A673 (cell line): ENCODE measurements around the gene PCED1B. TPM values are rescaled to one million over a fixed set of nuclear protein-coding genes. Genes with fewer than 3 reads are reported as not detected.

Experiments
- BruUV-seq: library from RNA; stranded (reverse); fragments of 400-500 nt; replicated peaks from 2 replicates; lab custom pipeline; 2021; lab: Mats Ljungman, UMichigan
- CTCF ChIA-PET: fragments of 300-600 bp; sonication (Branson Sonifier 250); formaldehyde crosslinking; loops from one replicate; lab custom pipeline; 2022; ENCODE audit warnings: antibody characterized with exemption; lab: Charles Lee
- POLR2A ChIA-PET: fragments of 300-600 bp; sonication (Branson Sonifier 250); formaldehyde crosslinking; loops from one replicate; lab custom pipeline; 2022; ENCODE audit warnings: antibody characterized with exemption; ENCODE audit not compliant: low non-redundant PET; lab: Charles Lee
- DNase-seq: peaks from one replicate; pipeline ENCODE4 v3.0.0-alpha.2; 2015; ENCODE audit warnings: low spot score
- H3K27ac ChIP-seq: fragments of 200-600 bp; sonication (generic); 2 replicates; pipeline ENCODE4 v1.5.1; 2016; ENCODE audit warnings: mixed run types, low read depth, mild to moderate bottlenecking, mixed read lengths, antibody characterized with exemption, low read length; ENCODE audit not compliant: poor library complexity, severe bottlenecking
- H3K27me3 ChIP-seq: fragments of 200-600 bp; sonication (generic); replicated peaks from 2 replicates; pipeline ENCODE4 v1.6.1; 2017; ENCODE audit warnings: mixed run types, low read depth, mild to moderate bottlenecking, mixed read lengths, antibody characterized with exemption, low read length; ENCODE audit not compliant: insufficient read depth, poor library complexity
- H3K36me3 ChIP-seq: fragments of 200-600 bp; sonication (generic); 2 replicates; pipeline ENCODE4 v1.6.1; 2016; ENCODE audit warnings: mixed run types, mild to moderate bottlenecking, mixed read lengths, antibody characterized with exemption, low read length; ENCODE audit not compliant: insufficient read depth, poor library complexity, severe bottlenecking
- H3K4me1 ChIP-seq: fragments of 200-600 bp; sonication (generic); 2 replicates; pipeline ENCODE4 v1.6.1; 2017; ENCODE audit warnings: mixed run types, mild to moderate bottlenecking, mixed read lengths, antibody characterized with exemption, low read length; ENCODE audit not compliant: insufficient read depth, poor library complexity, severe bottlenecking
- H3K4me3 ChIP-seq: fragments of 200-600 bp; sonication (generic); 2 replicates; pipeline ENCODE4 v1.5.1; 2016; ENCODE audit warnings: low read depth, mixed run types, mild to moderate bottlenecking, mixed read lengths, low read length; ENCODE audit not compliant: poor library complexity, severe bottlenecking
- H3K9me3 ChIP-seq: fragments of 200-600 bp; sonication (generic); 2 replicates; pipeline ENCODE4 v1.6.1; 2016; ENCODE audit warnings: mixed run types, low read depth, mild to moderate bottlenecking, mixed read lengths, antibody characterized with exemption, low read length; ENCODE audit not compliant: poor library complexity, severe bottlenecking
- EZH2 ChIP-seq: fragments of 200-600 bp; sonication (generic); IDR thresholded peaks from 2 replicates; pipeline ENCODE4 v1.6.1; 2017; ENCODE audit warnings: borderline replicate concordance, low read depth, mild to moderate bottlenecking, mixed read lengths, antibody characterized with exemption, low read length; ENCODE audit not compliant: poor library complexity, severe bottlenecking
- intact Hi-C: fragments of 100-400 bp; cut with micrococcal nuclease; formaldehyde crosslinking; loops from one replicate; pipeline ENCODE4 v1.10.0; 2022; ENCODE audit not compliant: unreplicated experiment
- total RNA-seq: library from RNA; stranded (reverse); gene quantifications from 2 replicates; pipeline ENCODE4 v1.2.3, GENCODE V29; 2021
- TF ChIP-seq, protein P1 (sequence below): fragments of 300-800, 200-600 bp; sonication (generic); conservative IDR thresholded peaks from 2 replicates; pipeline ENCODE4 v1.5.1; 2017; ENCODE audit warnings: low read depth, mild to moderate bottlenecking, antibody characterized with exemption, low read length, moderate library complexity, mixed read lengths

PCED1B gene
- total RNA-seq, 1 experiment from 2014 or later = 3.1 TPM

DNA sequence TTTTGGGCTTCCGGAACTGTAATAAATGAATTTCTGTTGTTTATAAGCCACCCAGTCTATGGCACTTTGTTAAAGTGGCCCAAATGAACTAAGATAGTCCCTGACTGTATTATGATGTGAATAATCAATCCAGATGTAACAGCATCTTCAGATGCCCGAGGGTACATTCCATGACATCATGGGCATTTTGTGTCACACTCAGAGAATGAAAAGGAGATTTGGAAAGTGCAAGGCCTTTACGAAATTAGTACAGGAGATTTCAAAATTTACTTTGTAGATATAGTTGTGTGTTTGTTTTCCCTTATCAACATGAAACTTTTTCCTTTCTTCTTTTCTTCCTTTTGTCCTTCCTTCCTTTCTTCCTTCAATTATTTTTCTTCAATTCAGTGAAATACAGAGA, 54.6 kb downstream of the PCED1B start:
- ChIA-PET CTCF (no interaction called here), POLR2A (no interaction called here)
- no peaks in the 10 kb centered on the region for H3K36me3 ChIP-seq
- no TSS peak for BruUV-seq
- intact Hi-C loops = no loop called here
- TF ChIP-seq EZH2 = no peak
- TF ChIP-seq, protein P1, sequence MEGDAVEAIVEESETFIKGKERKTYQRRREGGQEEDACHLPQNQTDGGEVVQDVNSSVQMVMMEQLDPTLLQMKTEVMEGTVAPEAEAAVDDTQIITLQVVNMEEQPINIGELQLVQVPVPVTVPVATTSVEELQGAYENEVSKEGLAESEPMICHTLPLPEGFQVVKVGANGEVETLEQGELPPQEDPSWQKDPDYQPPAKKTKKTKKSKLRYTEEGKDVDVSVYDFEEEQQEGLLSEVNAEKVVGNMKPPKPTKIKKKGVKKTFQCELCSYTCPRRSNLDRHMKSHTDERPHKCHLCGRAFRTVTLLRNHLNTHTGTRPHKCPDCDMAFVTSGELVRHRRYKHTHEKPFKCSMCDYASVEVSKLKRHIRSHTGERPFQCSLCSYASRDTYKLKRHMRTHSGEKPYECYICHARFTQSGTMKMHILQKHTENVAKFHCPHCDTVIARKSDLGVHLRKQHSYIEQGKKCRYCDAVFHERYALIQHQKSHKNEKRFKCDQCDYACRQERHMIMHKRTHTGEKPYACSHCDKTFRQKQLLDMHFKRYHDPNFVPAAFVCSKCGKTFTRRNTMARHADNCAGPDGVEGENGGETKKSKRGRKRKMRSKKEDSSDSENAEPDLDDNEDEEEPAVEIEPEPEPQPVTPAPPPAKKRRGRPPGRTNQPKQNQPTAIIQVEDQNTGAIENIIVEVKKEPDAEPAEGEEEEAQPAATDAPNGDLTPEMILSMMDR = no peak
- H3K27me3 ChIP-seq = no peaks in the 10 kb centered on the region
- H3K4me3 ChIP-seq = no peak overlapping the region
- H3K4me1 ChIP-seq = no peaks in the 10 kb centered on the region
- no peak for DNase-seq
- H3K9me3 ChIP-seq = no peaks in the 10 kb centered on the region
- no peak overlapping the region for H3K27ac ChIP-seq

DNA sequence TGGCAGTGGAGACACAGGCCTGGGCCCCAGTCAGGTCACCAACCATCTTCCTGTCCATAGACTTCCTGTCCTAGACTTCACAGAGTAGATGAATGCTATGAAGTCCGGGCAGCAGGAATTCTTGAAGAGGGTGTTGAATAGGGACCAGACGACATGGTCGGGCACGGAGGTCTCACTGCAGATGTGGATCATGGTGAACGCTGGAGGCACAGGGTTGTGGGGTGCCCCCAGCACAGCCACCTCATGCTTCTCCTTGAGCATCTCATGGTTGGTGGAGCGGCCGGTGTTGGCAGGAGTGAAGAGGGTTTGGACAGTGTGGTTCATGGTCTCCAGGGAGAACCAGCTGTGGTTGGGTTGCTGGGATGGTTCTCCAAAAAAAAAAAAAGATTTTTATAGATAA, 56.2 kb downstream of the PCED1B start:
- H3K36me3 ChIP-seq = no peaks in the 10 kb centered on the region
- BruUV-seq = no TSS peak
- ChIA-PET POLR2A (no interaction called here), CTCF (no interaction called here)
- no peaks in the 10 kb centered on the region for H3K27me3 ChIP-seq
- no peak for DNase-seq
- intact Hi-C loops = no loop called here
- H3K27ac ChIP-seq = no peak overlapping the region
- TF ChIP-seq, protein P1 = no peak
- no peak for TF ChIP-seq EZH2
- no peak overlapping the region for H3K4me3 ChIP-seq
- no peaks in the 10 kb centered on the region for H3K9me3 ChIP-seq
- H3K4me1 ChIP-seq = no peaks in the 10 kb centered on the region

DNA sequence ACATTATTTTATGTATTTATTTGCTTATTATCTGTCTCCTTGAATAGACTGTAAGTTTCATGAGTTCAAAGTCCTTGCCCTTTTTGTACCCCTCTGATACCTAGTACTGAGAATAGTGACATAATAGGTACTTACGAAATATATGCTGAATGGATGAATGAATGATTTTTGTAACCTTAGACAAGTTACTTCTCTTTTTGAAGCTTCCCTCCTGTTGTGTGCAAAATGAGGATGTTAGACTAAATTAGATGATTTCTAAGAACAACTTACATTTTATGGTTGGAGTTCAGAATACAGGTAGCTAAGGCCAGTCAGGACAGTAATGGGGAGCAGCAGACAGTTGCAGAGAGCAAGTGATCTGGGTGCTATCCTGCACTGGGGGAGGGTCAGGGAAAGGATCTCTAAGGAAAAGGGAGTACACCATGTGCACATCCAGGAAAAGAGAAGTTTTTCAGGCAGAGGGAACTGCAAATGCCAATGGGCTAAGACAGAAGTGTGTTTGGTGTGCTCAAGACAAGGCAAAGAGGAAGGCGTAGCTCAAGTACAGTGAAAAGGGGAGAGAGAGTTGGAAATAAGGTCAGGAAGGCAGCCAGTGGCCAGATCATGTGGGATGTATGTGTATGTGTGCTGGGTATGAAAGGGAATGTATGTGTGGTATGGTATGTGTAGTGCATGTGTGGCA, 59.7 kb downstream of the PCED1B start:
- intact Hi-C loops = no loop called here
- DNase-seq = no peak
- ChIA-PET CTCF (no interaction called here), POLR2A (no interaction called here)
- Histone ChIP-seq H3K9me3 (no peaks in the 10 kb centered on the region), H3K27ac (no peak overlapping the region), H3K4me3 (no peak overlapping the region), H3K27me3 (no peaks in the 10 kb centered on the region), H3K4me1 (no peaks in the 10 kb centered on the region), H3K36me3 (no peaks in the 10 kb centered on the region)
- no peak for TF ChIP-seq EZH2
- TF ChIP-seq, protein P1 = no peak
- no TSS peak for BruUV-seq
